Kidney (tissue), 14 donors: ENCODE data around the gene HECTD1. TPM values are rescaled to one million over a fixed set of nuclear protein-coding genes. Genes with fewer than 3 reads are reported as not detected.

Experiments used
- DNase-seq, 5 donors: peaks; one replicate each; pipeline ENCODE4 v3.0.0-alpha.2; 2013 to 2020
- FAIRE-seq: peaks from 2 replicates; lab custom pipeline; 2012; peaks lifted over from hg19 to GRCh38; lab: Jason Lieb, UNC
- H3K27ac ChIP-seq, 2 donors: one replicate each; pipeline ENCODE4 v1.7.0; 2013; ENCODE audit warnings: low read depth in 2 of 2, low read length in 2 of 2, inconsistent platforms in 1 of 2
- H3K27me3 ChIP-seq: one replicate; pipeline ENCODE4 v1.7.1; 2013; ENCODE audit warnings: low read length, inconsistent platforms; ENCODE audit not compliant: control insufficient read depth, insufficient read depth
- H3K36me3 ChIP-seq, 3 donors: one replicate each; pipeline versions ENCODE4 v1.7.0 to v1.7.1; 2013; ENCODE audit warnings: low read length in 3 of 3, control low read depth in 1 of 3, inconsistent platforms in 1 of 3; ENCODE audit not compliant: insufficient read depth in 3 of 3, control insufficient read depth in 2 of 3
- H3K4me1 ChIP-seq, 3 donors: one replicate each; pipeline versions ENCODE4 v1.7.0 to v1.7.1; 2013; ENCODE audit warnings: low read length in 3 of 3, inconsistent platforms in 1 of 3, low read depth in 1 of 3; ENCODE audit not compliant: control insufficient read depth in 2 of 3, insufficient read depth in 2 of 3
- H3K4me3 ChIP-seq, 3 donors: one replicate each; pipeline versions ENCODE4 v1.7.0 to v1.8.1; 2013; ENCODE audit warnings: low read length in 3 of 3, control low read depth in 1 of 3, inconsistent platforms in 1 of 3
- H3K9ac ChIP-seq, 3 donors: one replicate each; pipeline versions ENCODE4 v1.7.0 to v1.7.1; 2013; ENCODE audit warnings: low read length in 3 of 3, control low read depth in 1 of 3, inconsistent platforms in 1 of 3
- H3K9me3 ChIP-seq, 3 donors: one replicate each; pipeline versions ENCODE4 v1.7.0 to v1.7.1; 2013; ENCODE audit warnings: low read length in 3 of 3, control low read depth in 1 of 3, inconsistent platforms in 1 of 3; ENCODE audit not compliant: control insufficient read depth in 2 of 3, insufficient read depth in 1 of 3
- CTCF ChIP-seq: IDR thresholded peaks from 3 replicates; pipeline ENCODE4 v1.5.1; 2012; ENCODE audit warnings: mild to moderate bottlenecking, moderate library complexity, borderline replicate concordance; ENCODE audit not compliant: insufficient read depth; ENCODE audit errors: extremely low read depth
- intact Hi-C: fragments of 100-400 bp; cut with DNase I; formaldehyde crosslinking; loops from one replicate; pipeline ENCODE4 v1.11.1; 2022
- polyA plus RNA-seq: library from polyadenylated mRNA; stranded (reverse); fragments of 350-450 nt; fragmentation: Illumina TruSeq; extraction: RNeasy Lipid Tissue Mini Kit (QIAGEN cat#74804); gene quantifications from one replicate; pipeline ENCODE4 v1.2.3, GENCODE V29; 2014; ENCODE audit warnings: low read depth, low replicate concordance; ENCODE audit not compliant: insufficient read depth
- total RNA-seq: library from RNA; stranded (reverse); fragmentation: NEBNext Ultra II Directional; extraction: Animal tissue kit (Norgen Biotek cat#: 25700); gene quantifications from one replicate; pipeline ENCODE4 v1.2.1, GENCODE V29; 2021
- donor health status: control.
- donor health status: control.
- donor health status: control.
- donor health status: control.
- donor health status: control.
- donor health status: DM: yes; HTN: yes; CAD: no.
- donor health status: Normal renal cell carcinoma (clear cell type).

HECTD1 gene
- total and polyA plus RNA-seq, 2 donors from 2014 or later: 35.5 to 164 TPM

GRCh38 chr14:31219169-31219568 lies 11.6 kb upstream of the HECTD1 start:
- FAIRE-seq (peak; percentile 27), DNase-seq (no peak)

GRCh38 chr14:31216359-31216758 lies 8.8 kb upstream of the HECTD1 start:
- intact Hi-C loops: no loop called here
- H3K4me3 ChIP-seq: no peak overlapping the region
- TF ChIP-seq CTCF: no peak
- no peak overlapping the region for H3K27ac ChIP-seq
- DNase-seq: no peak
- FAIRE-seq: no peak
- no peak overlapping the region for H3K9ac ChIP-seq
- no peaks in the 10 kb centered on the region for H3K27me3 ChIP-seq
- H3K36me3 ChIP-seq: no peaks in the 10 kb centered on the region
- H3K4me1 ChIP-seq: no peaks in the 10 kb centered on the region
- no peaks in the 10 kb centered on the region for H3K9me3 ChIP-seq

More at GRCh38 chr14:31219169-31219568, 11.6 kb upstream of the HECTD1 start:
- no peak for TF ChIP-seq CTCF
- no peaks in the 10 kb centered on the region for H3K36me3 ChIP-seq
- H3K4me1 ChIP-seq: no peaks in the 10 kb centered on the region
- H3K27me3 ChIP-seq: no peaks in the 10 kb centered on the region
- H3K9me3 ChIP-seq: no peaks in the 10 kb centered on the region
- no peak overlapping the region for H3K27ac ChIP-seq
- no peak overlapping the region for H3K4me3 ChIP-seq
- H3K9ac ChIP-seq: no peak overlapping the region
- intact Hi-C loops: no loop called here

- no peak for TF ChIP-seq CTCF
- no peak for DNase-seq
- H3K4me3 ChIP-seq: no peak overlapping the region
- intact Hi-C loops: no loop called here
- peaks cover 0 to 2% (median 0%) of the 10 kb centered on the region in 3 donors for H3K4me1 ChIP-seq
- no peak overlapping the region for H3K9ac ChIP-seq
- H3K27ac ChIP-seq: no peak overlapping the region
- FAIRE-seq: no peak
- H3K9me3 ChIP-seq: no peaks in the 10 kb centered on the region
- H3K27me3 ChIP-seq: no peaks in the 10 kb centered on the region
- H3K36me3 ChIP-seq: no peaks in the 10 kb centered on the region
Measured at GRCh38 chr14:31212893-31213292, 5.3 kb upstream of the HECTD1 start.

- intact Hi-C loops: loop anchor here (10.0 kb wide), 2 partner anchors 95 to 145 kb away; no protein-coding TSS in a partner anchor
- no peak for FAIRE-seq
- H3K4me1 ChIP-seq: peaks cover 0 to 6% (median 5%) of the 10 kb centered on the region in 3 donors
- H3K9me3 ChIP-seq: no peaks in the 10 kb centered on the region
- no peak overlapping the region for H3K9ac ChIP-seq
- H3K4me3 ChIP-seq: no peak overlapping the region
- TF ChIP-seq CTCF: no peak
- peaks cover 0 to 2% (median 0%) of the 10 kb centered on the region in 3 donors for H3K36me3 ChIP-seq
- DNase-seq: no peak
- H3K27ac ChIP-seq: no peak overlapping the region
- no peaks in the 10 kb centered on the region for H3K27me3 ChIP-seq
Measured at GRCh38 chr14:31209605-31210004, 2.0 kb upstream of the HECTD1 start.
